ENCODE measurements around the gene RNF212.

DNA sequence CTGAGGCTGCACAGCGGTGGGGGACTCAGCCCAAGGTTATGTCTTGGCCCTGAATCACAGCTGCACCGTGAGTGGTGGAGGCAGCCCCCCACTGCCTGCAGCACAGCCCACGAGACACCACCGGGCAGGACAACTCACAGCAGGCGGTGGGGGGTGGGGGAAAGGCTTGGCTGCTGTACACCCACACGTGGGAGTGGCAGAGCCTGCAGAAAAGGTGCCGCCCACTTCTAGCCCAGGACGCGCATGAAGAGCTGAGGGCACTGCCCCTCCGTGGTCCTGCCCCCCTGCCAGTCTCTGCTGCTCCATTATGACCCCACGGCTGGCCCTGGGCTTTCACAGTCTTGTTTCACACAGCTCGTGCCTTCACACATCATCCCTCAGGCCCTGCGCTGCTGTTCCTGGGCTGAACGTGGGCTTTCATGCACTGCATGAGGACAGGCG is 61.1 kb downstream of the RNF212 start:
- TF ChIP-seq, protein P1, sequence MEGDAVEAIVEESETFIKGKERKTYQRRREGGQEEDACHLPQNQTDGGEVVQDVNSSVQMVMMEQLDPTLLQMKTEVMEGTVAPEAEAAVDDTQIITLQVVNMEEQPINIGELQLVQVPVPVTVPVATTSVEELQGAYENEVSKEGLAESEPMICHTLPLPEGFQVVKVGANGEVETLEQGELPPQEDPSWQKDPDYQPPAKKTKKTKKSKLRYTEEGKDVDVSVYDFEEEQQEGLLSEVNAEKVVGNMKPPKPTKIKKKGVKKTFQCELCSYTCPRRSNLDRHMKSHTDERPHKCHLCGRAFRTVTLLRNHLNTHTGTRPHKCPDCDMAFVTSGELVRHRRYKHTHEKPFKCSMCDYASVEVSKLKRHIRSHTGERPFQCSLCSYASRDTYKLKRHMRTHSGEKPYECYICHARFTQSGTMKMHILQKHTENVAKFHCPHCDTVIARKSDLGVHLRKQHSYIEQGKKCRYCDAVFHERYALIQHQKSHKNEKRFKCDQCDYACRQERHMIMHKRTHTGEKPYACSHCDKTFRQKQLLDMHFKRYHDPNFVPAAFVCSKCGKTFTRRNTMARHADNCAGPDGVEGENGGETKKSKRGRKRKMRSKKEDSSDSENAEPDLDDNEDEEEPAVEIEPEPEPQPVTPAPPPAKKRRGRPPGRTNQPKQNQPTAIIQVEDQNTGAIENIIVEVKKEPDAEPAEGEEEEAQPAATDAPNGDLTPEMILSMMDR (conservative IDR thresholded peaks at IDR 0.05; ENCODE audit: low read length), result no peak
- no peak for TF ChIP-seq EZH2phosphoT487 (IDR thresholded peaks at IDR 0.05; ENCODE audit: borderline replicate concordance)
